IMR-90 (cell line): Measurements from ENCODE around the gene CSTF2T. TPM values are rescaled to one million over a fixed set of nuclear protein-coding genes. Genes with fewer than 3 reads are reported as not detected.

ENCODE experiments used
- ATAC-seq: fragments of 200-7000 bp; cut with Tn5 transposase; 2 replicates; pipeline ENCODE4 v1.9.1; 2020; ENCODE audit warnings: low read depth, mild to moderate bottlenecking, moderate library complexity
- BruUV-seq: library from RNA; stranded (reverse); fragments of 400-500 nt; replicated peaks from 2 replicates; lab custom pipeline; 2021; lab: Mats Ljungman, UMichigan
- CTCF ChIA-PET: fragments of 300-600 bp; formaldehyde crosslinking; extraction: SDS; loops from one replicate; lab custom pipeline; 2021; ENCODE audit warnings: antibody characterized with exemption; lab: Yijun Ruan, JAX
- POLR2A ChIA-PET: fragments of 300-600 bp; sonication (Branson Sonifier 250); formaldehyde crosslinking; loops from one replicate; lab custom pipeline; 2022; ENCODE audit warnings: antibody characterized with exemption; ENCODE audit not compliant: unreplicated experiment; lab: Charles Lee
- DNase-seq: peaks from one replicate; pipeline ENCODE4 v3.0.0; 2013
- H2AFZ ChIP-seq: replicated peaks from 2 replicates; pipeline ENCODE3; 2013; ENCODE audit warnings: low read length, mild to moderate bottlenecking; ENCODE audit not compliant: poor library complexity
- H2AK5ac ChIP-seq: 2 replicates; pipeline ENCODE4 v1.6.1; 2013; ENCODE audit warnings: low read depth, low read length, inconsistent platforms
- H2AK9ac ChIP-seq: replicated peaks from 2 replicates; pipeline ENCODE3; 2013; ENCODE audit warnings: mild to moderate bottlenecking, low read depth, low read length, moderate library complexity; ENCODE audit not compliant: poor library complexity
- H2BK120ac ChIP-seq: 2 replicates; pipeline ENCODE4 v1.6.1; 2013; ENCODE audit warnings: low read depth, low read length, inconsistent platforms
- H2BK15ac ChIP-seq: 3 replicates; pipeline ENCODE4 v1.6.1; 2013; ENCODE audit warnings: low read depth, low read length, inconsistent platforms
- H2BK20ac ChIP-seq: 2 replicates; pipeline ENCODE4 v1.6.1; 2013; ENCODE audit warnings: low read depth, mild to moderate bottlenecking, inconsistent platforms, low read length, moderate library complexity
- H2BK5ac ChIP-seq: 2 replicates; pipeline ENCODE4 v1.6.1; 2013; ENCODE audit warnings: mild to moderate bottlenecking, low read depth, low read length, inconsistent platforms; ENCODE audit not compliant: poor library complexity, severe bottlenecking
- H3K14ac ChIP-seq: replicated peaks from 2 replicates; pipeline ENCODE4 v1.6.1; 2013; ENCODE audit warnings: low read depth, low read length, inconsistent platforms
- H3K18ac ChIP-seq: 2 replicates; pipeline ENCODE4 v1.6.1; 2013; ENCODE audit warnings: low read depth, low read length, control low read depth
- H3K23ac ChIP-seq: 2 replicates; pipeline ENCODE4 v1.6.1; 2013; ENCODE audit warnings: low read depth, low read length, inconsistent platforms
- H3K27ac ChIP-seq: 2 replicates; pipeline ENCODE4 v1.5.1; 2013; ENCODE audit warnings: mild to moderate bottlenecking, control low read depth, low read length; ENCODE audit not compliant: insufficient read depth
- H3K27me3 ChIP-seq: 2 replicates; pipeline ENCODE4 v1.6.1; 2013; ENCODE audit warnings: low read length; ENCODE audit not compliant: control insufficient read depth, insufficient read depth
- H3K36me3 ChIP-seq: 2 replicates; pipeline ENCODE4 v1.6.1; 2013; ENCODE audit warnings: low read length, mixed read lengths; ENCODE audit not compliant: control insufficient read depth, insufficient read depth
- H3K4ac ChIP-seq: 2 replicates; pipeline ENCODE4 v1.6.1; 2013; ENCODE audit warnings: low read depth, low read length, inconsistent platforms
- H3K4me1 ChIP-seq: 2 replicates; pipeline ENCODE4 v1.6.1; 2013; ENCODE audit warnings: low read length, mixed read lengths; ENCODE audit not compliant: control insufficient read depth, insufficient read depth
- H3K4me2 ChIP-seq: 2 replicates; pipeline ENCODE4 v1.6.1; 2013; ENCODE audit warnings: low read depth, mild to moderate bottlenecking, control low read depth, low read length, moderate library complexity
- H3K4me3 ChIP-seq: 2 replicates; pipeline ENCODE4 v1.5.1; 2013; ENCODE audit warnings: low read depth, mild to moderate bottlenecking, control low read depth, low read length, moderate library complexity; ENCODE audit not compliant: insufficient read depth
- H3K56ac ChIP-seq: 2 replicates; pipeline ENCODE4 v1.6.1; 2013; ENCODE audit warnings: low read length, inconsistent platforms; ENCODE audit not compliant: insufficient read depth; ENCODE audit errors: extremely low read depth
- H3K79me1 ChIP-seq, 2 experiments: 2 replicates each; pipeline ENCODE4 v1.6.1; 2013; ENCODE audit warnings: low read length in 2 of 2, inconsistent platforms in 1 of 2, low read depth in 1 of 2
- H3K9ac ChIP-seq: 2 replicates; pipeline ENCODE4 v1.6.1; 2013; ENCODE audit warnings: low read depth, low read length, control low read depth
- H3K9me1 ChIP-seq: 2 replicates; pipeline ENCODE4 v1.6.1; 2013; ENCODE audit warnings: low read length, inconsistent platforms; ENCODE audit not compliant: insufficient read depth
- H3K9me3 ChIP-seq: 2 replicates; pipeline ENCODE4 v1.6.1; 2013; ENCODE audit warnings: low read length; ENCODE audit not compliant: control insufficient read depth, insufficient read depth
- H4K20me1 ChIP-seq: 2 replicates; pipeline ENCODE4 v1.6.1; 2013; ENCODE audit warnings: low read length, inconsistent platforms; ENCODE audit not compliant: insufficient read depth
- H4K5ac ChIP-seq: 2 replicates; pipeline ENCODE4 v1.6.1; 2013; ENCODE audit warnings: mild to moderate bottlenecking, low read depth, low read length, control low read depth
- H4K8ac ChIP-seq, 2 experiments: 2 replicates each; pipeline ENCODE4 v1.6.1; 2013; ENCODE audit warnings: low read depth in 2 of 2, low read length in 2 of 2, control low read depth in 1 of 2, inconsistent platforms in 1 of 2
- H4K91ac ChIP-seq: 2 replicates; pipeline ENCODE4 v1.6.1; 2013; ENCODE audit warnings: low read depth, low read length, inconsistent platforms; ENCODE audit not compliant: insufficient read depth
- CHD1 ChIP-seq: IDR thresholded peaks from 2 replicates; pipeline ENCODE4 v1.6.1; 2012; ENCODE audit warnings: low read depth, low read length, improper control_type of control experiment
- FOS ChIP-seq: fragments of 150-350 bp; IDR thresholded peaks from 2 replicates; pipeline ENCODE4 v1.6.1; 2016; ENCODE audit warnings: low read depth, low read length
- MAZ ChIP-seq: IDR thresholded peaks from 2 replicates; pipeline ENCODE4 v1.6.1; 2012; ENCODE audit warnings: low read depth, mild to moderate bottlenecking, low read length, improper control_type of control experiment, moderate library complexity, borderline replicate concordance
- MXI1 ChIP-seq: IDR thresholded peaks from 2 replicates; pipeline ENCODE4 v1.6.1; 2012; ENCODE audit warnings: low read depth, mild to moderate bottlenecking, low read length, moderate library complexity, borderline replicate concordance
- NFE2L2 ChIP-seq: fragments of 150-350 bp; IDR thresholded peaks from 2 replicates; pipeline ENCODE4 v1.6.1; 2016; ENCODE audit warnings: low read depth, mild to moderate bottlenecking, low read length
- POLR2A ChIP-seq: IDR thresholded peaks from 2 replicates; pipeline ENCODE4 v1.6.1; 2012; ENCODE audit warnings: mild to moderate bottlenecking, low read depth, low read length
- RCOR1 ChIP-seq: IDR thresholded peaks from 2 replicates; pipeline ENCODE4 v1.6.1; 2012; ENCODE audit warnings: mild to moderate bottlenecking, low read length, improper control_type of control experiment; ENCODE audit not compliant: insufficient replicate concordance
- RFX5 ChIP-seq: IDR thresholded peaks from 2 replicates; pipeline ENCODE4 v1.8.0; 2012; ENCODE audit warnings: low read depth, mild to moderate bottlenecking, low read length, moderate library complexity
- SMC3 ChIP-seq: fragments of 150-350 bp; IDR thresholded peaks from 2 replicates; pipeline ENCODE4 v1.6.1; 2016; ENCODE audit warnings: low read depth, mild to moderate bottlenecking, antibody characterized with exemption, low read length, moderate library complexity
- WGBS, 2 experiments: methylation state at CpG; one replicate each; pipeline versions ENCODE4 v1.1.5 to v1.1.7; 2013; ENCODE audit warnings: missing lambda C conversion rate in 2 of 2; ENCODE audit not compliant: insufficient read length in 1 of 2; ENCODE audit errors: extremely low coverage in 2 of 2; 5-methylcytosine and 5-hydroxymethylcytosine counted together
- dilution Hi-C: fragments of 300-500 bp; cut with HindIII; formaldehyde crosslinking; loops from one replicate; pipeline ENCODE4 v1.14.3; 2018; ENCODE audit warnings: low sequenced_read_pairs; ENCODE audit not compliant: unreplicated experiment
- in situ Hi-C: fragments of 300-500 bp; cut with MboI; formaldehyde crosslinking; loops from 3 replicates; pipeline ENCODE4 v1.14.3; 2019; ENCODE audit warnings: low sequenced_read_pairs, inconsistent platforms, mixed read lengths
- intact Hi-C: fragments of 100-400 bp; cut with micrococcal nuclease; formaldehyde crosslinking; loops from 2 replicates; pipeline ENCODE4 v1.10.0; 2022
- polyA plus RNA-seq, 3 experiments: library from polyadenylated mRNA; depleted of rRNA; stranded (reverse); fragments of >200 nt; gene quantifications; 2 replicates each; pipeline ENCODE4 v1.2.3, GENCODE V29; 2012; ENCODE audit warnings: low replicate concordance in 1 of 3
- total RNA-seq: library from RNA; depleted of rRNA; stranded (reverse); fragments of >200 nt; gene quantifications from 2 replicates; pipeline ENCODE4 v1.2.3, GENCODE V29; 2012
- TF ChIP-seq, protein P1 (sequence below): conservative IDR thresholded peaks from 2 replicates; pipeline ENCODE4 v1.5.1; 2012; ENCODE audit warnings: mild to moderate bottlenecking, low read depth, low read length, improper control_type of control experiment
- TF ChIP-seq, protein P2 (sequence below): fragments of 150-350 bp; IDR thresholded peaks from 2 replicates; pipeline ENCODE4 v1.6.1; 2017; ENCODE audit warnings: mild to moderate bottlenecking, antibody characterized with exemption, low read length, low read depth

CSTF2T gene
- total and polyA plus RNA-seq, 2 of the 4 experiments (the other 2 are of a cell fraction): 7.2 to 18.6 TPM

- TF ChIP-seq, protein P1, sequence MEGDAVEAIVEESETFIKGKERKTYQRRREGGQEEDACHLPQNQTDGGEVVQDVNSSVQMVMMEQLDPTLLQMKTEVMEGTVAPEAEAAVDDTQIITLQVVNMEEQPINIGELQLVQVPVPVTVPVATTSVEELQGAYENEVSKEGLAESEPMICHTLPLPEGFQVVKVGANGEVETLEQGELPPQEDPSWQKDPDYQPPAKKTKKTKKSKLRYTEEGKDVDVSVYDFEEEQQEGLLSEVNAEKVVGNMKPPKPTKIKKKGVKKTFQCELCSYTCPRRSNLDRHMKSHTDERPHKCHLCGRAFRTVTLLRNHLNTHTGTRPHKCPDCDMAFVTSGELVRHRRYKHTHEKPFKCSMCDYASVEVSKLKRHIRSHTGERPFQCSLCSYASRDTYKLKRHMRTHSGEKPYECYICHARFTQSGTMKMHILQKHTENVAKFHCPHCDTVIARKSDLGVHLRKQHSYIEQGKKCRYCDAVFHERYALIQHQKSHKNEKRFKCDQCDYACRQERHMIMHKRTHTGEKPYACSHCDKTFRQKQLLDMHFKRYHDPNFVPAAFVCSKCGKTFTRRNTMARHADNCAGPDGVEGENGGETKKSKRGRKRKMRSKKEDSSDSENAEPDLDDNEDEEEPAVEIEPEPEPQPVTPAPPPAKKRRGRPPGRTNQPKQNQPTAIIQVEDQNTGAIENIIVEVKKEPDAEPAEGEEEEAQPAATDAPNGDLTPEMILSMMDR: no peak
- TF ChIP-seq RFX5: no peak
- TF ChIP-seq MAZ: no peak
- TF ChIP-seq RCOR1: no peak
- no peak for TF ChIP-seq MXI1
- TF ChIP-seq NFE2L2: no peak
- TF ChIP-seq, protein P2, sequence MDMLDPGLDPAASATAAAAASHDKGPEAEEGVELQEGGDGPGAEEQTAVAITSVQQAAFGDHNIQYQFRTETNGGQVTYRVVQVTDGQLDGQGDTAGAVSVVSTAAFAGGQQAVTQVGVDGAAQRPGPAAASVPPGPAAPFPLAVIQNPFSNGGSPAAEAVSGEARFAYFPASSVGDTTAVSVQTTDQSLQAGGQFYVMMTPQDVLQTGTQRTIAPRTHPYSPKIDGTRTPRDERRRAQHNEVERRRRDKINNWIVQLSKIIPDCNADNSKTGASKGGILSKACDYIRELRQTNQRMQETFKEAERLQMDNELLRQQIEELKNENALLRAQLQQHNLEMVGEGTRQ: no peak
- no peak for TF ChIP-seq FOS
- no peak for TF ChIP-seq POLR2A
- TF ChIP-seq CHD1: no peak
- no peak for TF ChIP-seq SMC3
- Histone ChIP-seq H3K23ac (no peak overlapping the region), H3K4ac (no peak overlapping the region), H4K5ac (no peak overlapping the region), H3K79me1 (0 out of 4 replicates have a peak, but pooled peaks cover 0 to 2% of the 10 kb centered on the region in 2 experiments), H3K27me3 (no peaks in the 10 kb centered on the region), H3K9me3 (no peaks in the 10 kb centered on the region), H2BK20ac (no peak overlapping the region), H2BK15ac (no peak overlapping the region), H3K14ac (no peak overlapping the region), H4K8ac (no peak overlapping the region), H3K4me3 (no peak overlapping the region), H3K36me3 (no peaks in the 10 kb centered on the region), H3K27ac (no peak overlapping the region), H3K4me2 (no peak overlapping the region), H2AFZ (no peak overlapping the region), H3K9me1 (no peaks in the 10 kb centered on the region), H2AK5ac (no peak overlapping the region), H3K9ac (no peak overlapping the region), H2BK5ac (no peak overlapping the region), H3K18ac (no peak overlapping the region), H4K91ac (no peak overlapping the region), H3K56ac (no peak overlapping the region), H4K20me1 (no peaks in the 10 kb centered on the region), H2BK120ac (no peak overlapping the region), H3K4me1 (no peaks in the 10 kb centered on the region; the same call in 1 of the 2 replicates), H2AK9ac (no peak overlapping the region)
- dilution Hi-C loops (no loop called here), in situ Hi-C loops (no loop called here), intact Hi-C loops (no loop called here)
- ChIA-PET POLR2A (no interaction called here), CTCF (no interaction called here)
- no CpG with 5 or more reads among the region's 7 CpGs for WGBS, 2 experiments
- BruUV-seq: no TSS peak
- ATAC-seq: no peak
- no peak for DNase-seq
These were observed 30.6 kb upstream of the CSTF2T start for GRCh38 chr10:51729822-51730555.
